ENCODE results near the gene CBX8.

Gene CBX8

GRCh38 chr17:79796763-79797491 is at the start of gene CBX8:
TSS of gene CBX8 (minus strand) at chr17:79797077. CDS start at chr17:79796998, 79 bp downstream.
- in situ Hi-C loops (cut with HindIII; ENCODE audit: low sequenced_read_pairs): loop anchor here (5.0 kb wide), 1 partner anchor 40 kb away; the partner anchor contains the start of gene CBX4

GRCh38 chr17:79845601-79845949 is 48.7 kb upstream of the CBX8 start:
- in situ Hi-C loops (cut with HindIII; ENCODE audit: low sequenced_read_pairs): no loop called here

- in situ Hi-C loops (cut with HindIII; ENCODE audit: low sequenced_read_pairs): no loop called here
These were observed 48.2 kb upstream of the CBX8 start for GRCh38 chr17:79844869-79845600.

GRCh38 chr17:79843816-79844800 is 47.2 kb upstream of the CBX8 start:
- in situ Hi-C loops (cut with HindIII; ENCODE audit: low sequenced_read_pairs): no loop called here

- in situ Hi-C loops (cut with HindIII; ENCODE audit: low sequenced_read_pairs): no loop called here
These were observed 46.6 kb upstream of the CBX8 start for GRCh38 chr17:79843474-79843815.

- in situ Hi-C loops (cut with HindIII; ENCODE audit: low sequenced_read_pairs): no loop called here
These were observed 46.0 kb upstream of the CBX8 start for GRCh38 chr17:79842656-79843473.

- in situ Hi-C loops (cut with HindIII; ENCODE audit: low sequenced_read_pairs): no loop called here
These were observed 45.3 kb upstream of the CBX8 start for GRCh38 chr17:79842136-79842655.

GRCh38 chr17:79841369-79842135 is 44.7 kb upstream of the CBX8 start:
- in situ Hi-C loops (cut with HindIII; ENCODE audit: low sequenced_read_pairs): no loop called here

GRCh38 chr17:79840989-79841286 is 44.1 kb upstream of the CBX8 start:
- in situ Hi-C loops (cut with HindIII; ENCODE audit: low sequenced_read_pairs): no loop called here

- in situ Hi-C loops (cut with HindIII; ENCODE audit: low sequenced_read_pairs): no loop called here
These were observed 43.6 kb upstream of the CBX8 start for GRCh38 chr17:79840269-79840988.

GRCh38 chr17:79839356-79840268 is 42.7 kb upstream of the CBX8 start, which contains the start of gene CBX4:
TSS of gene CBX4 (minus strand) at chr17:79839440. CDS start at chr17:79839251, 189 bp downstream.
- in situ Hi-C loops (cut with HindIII; ENCODE audit: low sequenced_read_pairs): loop anchor here (5.0 kb wide), 1 partner anchor 42 kb away; the partner anchor contains the start of gene CBX8

- in situ Hi-C loops (cut with HindIII; ENCODE audit: low sequenced_read_pairs): loop anchor here (5.0 kb wide), 1 partner anchor 41 kb away; the partner anchor contains the start of gene CBX8
These were observed 41.8 kb upstream of the CBX8 start for GRCh38 chr17:79838522-79839274.

- in situ Hi-C loops (cut with HindIII; ENCODE audit: low sequenced_read_pairs): loop anchor here (5.0 kb wide), 1 partner anchor 41 kb away; the partner anchor contains the start of gene CBX8
These were observed 41.1 kb upstream of the CBX8 start for GRCh38 chr17:79837888-79838521.

GRCh38 chr17:79836972-79837887 is 40.4 kb upstream of the CBX8 start:
- in situ Hi-C loops (cut with HindIII; ENCODE audit: low sequenced_read_pairs): loop anchor here (5.0 kb wide), 1 partner anchor 40 kb away; the partner anchor contains the start of gene CBX8

GRCh38 chr17:79836510-79836971 is 39.7 kb upstream of the CBX8 start:
- in situ Hi-C loops (cut with HindIII; ENCODE audit: low sequenced_read_pairs): loop anchor here (5.0 kb wide), 1 partner anchor 39 kb away; the partner anchor contains the start of gene CBX8
